Non-pigmented ciliary epithelial cell (primary cell): ENCODE data around the gene OAS1.
A peak's percentile ranks its signal among the peaks of the same experiment; 100 is the strongest.
"Not testable (repeated sequence)": the region's sequence is repeated elsewhere in the genome, so short reads cannot be mapped to it uniquely, and the experiment has no call there.

Experiments
- DNase-seq: peaks from one replicate; pipeline ENCODE4 v3.0.0-alpha.2; 2010; ENCODE audit warnings: low read depth

OAS1 gene

DNA sequence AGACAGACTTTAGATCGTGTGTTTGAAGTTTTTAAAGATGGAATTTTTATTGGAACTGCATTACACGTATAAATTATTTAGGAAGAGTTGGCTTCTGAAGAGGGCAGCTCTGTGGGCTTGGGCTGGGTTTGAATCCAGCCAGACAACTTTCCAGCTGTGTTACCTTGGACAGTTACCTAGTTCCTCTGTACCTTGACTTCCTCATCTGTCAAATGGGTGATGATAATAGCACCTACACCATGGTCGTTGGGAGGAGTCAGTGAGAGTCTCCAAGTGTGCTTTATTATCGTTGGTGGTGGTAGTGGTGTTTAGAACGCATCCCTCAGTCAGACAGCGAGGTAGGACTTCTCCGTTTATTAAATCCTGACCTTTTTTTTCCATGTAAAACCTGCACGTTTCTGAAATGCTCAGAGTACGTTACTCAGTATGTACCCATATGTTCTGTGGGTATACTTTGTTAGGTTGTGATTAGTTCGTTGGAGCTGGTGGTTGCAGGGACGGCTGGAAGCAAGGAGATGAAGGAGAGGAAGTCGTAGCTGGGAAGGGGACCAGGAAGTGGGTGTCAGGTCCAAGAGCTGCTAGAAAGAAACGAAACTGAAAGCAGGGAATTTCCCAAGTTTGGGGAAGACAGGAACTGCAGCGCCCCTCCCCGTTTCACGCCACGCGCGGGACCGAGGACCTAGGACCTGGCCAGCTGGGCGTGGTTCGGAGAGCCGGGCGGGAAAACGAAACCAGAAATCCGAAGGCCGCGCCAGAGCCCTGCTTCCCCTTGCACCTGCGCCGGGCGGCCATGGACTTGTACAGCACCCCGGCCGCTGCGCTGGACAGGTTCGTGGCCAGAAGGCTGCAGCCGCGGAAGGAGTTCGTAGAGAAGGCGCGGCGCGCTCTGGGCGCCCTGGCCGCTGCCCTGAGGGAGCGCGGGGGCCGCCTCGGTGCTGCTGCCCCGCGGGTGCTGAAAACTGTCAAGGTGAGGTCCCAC lies 31.3 kb downstream of the OAS1 start, which contains the start of gene OAS3:
Gene OAS3, plus strand, starts transcription at position 734 of the 979 bp plus-strand sequence. Its CDS starts 57 bp downstream, at position 791.
- DNase-seq = peak; percentile 23

DNA sequence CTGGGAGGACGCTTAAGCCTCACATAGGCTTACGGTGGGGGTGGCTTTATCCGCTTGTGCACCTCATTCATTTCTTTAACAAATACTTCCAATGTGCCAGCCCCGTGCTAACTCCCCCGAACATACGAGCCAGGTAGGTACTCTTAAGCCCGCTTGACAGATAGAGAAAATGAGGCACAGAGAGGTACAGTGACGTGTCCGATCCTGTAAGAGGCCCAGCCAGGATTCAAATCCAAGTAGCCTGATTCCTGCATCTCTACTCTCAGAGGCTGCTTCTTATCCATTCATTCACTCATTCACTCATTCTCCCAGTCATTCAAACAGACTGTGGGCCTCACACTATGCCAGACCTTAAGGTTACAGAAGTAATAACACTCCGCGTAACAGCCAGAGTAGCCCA lies 32.0 kb downstream of the OAS1 start:
- DNase-seq = no peak

DNA sequence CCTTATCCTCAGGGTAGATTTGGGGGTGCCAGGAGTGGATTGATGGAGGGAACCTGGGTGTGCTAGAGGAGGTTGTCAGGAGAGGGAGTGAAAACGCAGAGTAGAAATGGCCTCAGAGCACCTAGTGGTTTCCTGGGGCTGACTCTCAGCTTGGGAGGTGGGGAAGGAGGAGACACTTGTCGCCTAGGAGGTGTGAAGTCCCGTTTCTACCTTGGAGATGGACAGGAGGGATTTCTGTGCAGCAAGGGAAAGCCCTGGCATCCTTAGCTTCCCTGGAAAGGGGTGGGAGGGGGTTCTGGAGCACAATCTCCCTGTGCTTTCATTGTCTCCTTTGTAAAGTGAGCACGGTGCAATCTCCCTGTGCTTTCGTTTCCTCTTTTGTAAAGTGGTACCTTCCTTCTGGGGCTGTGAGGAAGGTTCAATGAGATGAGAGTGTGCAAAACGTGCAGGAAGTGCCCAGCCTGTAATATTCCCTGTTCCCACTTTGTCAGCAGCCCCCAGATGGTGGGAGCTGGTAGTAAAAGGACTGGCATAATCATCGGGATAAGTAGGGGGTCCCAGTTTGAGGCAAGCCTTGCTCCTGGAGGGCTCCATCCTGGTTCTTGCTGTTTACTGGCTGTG lies 33.1 kb downstream of the OAS1 start:
- no peak for DNase-seq

DNA sequence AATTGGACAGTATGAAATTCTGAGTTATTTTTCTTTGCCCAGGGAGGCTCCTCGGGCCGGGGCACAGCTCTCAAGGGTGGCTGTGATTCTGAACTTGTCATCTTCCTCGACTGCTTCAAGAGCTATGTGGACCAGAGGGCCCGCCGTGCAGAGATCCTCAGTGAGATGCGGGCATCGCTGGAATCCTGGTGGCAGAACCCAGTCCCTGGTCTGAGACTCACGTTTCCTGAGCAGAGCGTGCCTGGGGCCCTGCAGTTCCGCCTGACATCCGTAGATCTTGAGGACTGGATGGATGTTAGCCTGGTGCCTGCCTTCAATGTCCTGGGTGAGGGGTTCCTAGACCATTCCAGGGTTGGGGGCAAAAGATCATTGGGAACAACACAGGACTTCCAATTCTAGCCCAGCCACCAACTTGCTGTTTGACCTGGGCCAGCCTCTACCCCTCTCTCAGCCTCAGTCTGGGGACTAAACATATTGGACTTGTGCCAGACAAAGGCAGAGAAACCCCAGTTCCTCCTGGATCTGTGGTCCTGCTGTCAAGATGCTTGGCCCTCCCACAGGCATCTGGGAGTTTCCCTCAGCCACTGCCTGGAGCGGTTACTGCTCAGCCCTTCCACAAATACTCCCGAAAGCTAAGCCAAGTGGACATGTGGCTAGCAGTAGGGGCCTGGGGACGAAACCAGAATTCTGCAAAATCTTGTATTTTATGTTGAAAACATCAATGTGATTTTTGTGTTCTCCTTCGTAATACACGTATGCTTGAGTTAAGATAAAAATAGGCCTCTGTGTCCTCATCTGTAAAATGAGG lies 35.0 kb downstream of the OAS1 start:
- no peak for DNase-seq

DNA sequence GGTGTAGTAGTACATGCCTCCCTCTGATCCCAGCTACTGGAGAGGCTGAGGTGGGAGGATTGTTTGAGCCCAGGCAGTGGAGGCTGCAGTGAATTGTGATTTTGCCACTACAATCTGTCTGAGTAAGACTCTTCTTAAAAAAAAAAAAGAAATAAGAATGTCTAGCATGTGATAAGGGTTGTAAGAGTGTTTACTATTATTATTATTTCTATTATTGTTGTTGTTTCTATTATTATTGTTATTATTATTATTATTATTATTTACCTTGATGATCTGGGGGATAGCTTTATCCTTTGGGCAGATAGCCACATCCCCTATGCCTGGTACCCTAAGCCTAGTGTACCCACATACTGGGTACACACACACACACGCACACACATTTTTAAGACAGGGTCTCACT lies 35.8 kb downstream of the OAS1 start:
- DNase-seq = no peak

DNA sequence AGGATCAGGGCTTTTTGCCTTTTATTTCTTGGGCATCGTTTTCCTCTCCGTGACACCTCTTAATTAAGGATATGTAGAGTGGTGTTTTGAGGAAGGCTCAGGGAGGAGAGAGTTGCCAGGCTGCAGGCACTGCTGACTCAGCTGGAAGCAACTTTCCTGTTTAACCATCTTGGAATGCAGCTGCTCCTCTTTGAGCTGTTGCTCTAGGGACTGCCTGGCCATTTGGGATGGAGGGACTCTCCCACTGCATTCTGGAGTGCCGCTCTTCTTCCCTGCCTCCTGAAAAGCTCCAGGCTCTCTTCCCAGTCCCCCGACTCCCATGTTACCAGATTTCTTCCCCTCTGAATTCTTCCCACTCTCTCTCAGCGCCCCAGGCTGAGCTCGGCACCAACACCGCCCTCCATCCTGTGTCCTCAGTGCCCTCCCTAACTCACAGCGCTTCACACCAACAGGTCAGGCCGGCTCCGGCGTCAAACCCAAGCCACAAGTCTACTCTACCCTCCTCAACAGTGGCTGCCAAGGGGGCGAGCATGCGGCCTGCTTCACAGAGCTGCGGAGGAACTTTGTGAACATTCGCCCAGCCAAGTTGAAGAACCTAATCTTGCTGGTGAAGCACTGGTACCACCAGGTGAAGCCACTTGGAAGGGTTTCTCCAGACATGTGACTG lies 37.4 kb downstream of the OAS1 start:
- DNase-seq = no peak

DNA sequence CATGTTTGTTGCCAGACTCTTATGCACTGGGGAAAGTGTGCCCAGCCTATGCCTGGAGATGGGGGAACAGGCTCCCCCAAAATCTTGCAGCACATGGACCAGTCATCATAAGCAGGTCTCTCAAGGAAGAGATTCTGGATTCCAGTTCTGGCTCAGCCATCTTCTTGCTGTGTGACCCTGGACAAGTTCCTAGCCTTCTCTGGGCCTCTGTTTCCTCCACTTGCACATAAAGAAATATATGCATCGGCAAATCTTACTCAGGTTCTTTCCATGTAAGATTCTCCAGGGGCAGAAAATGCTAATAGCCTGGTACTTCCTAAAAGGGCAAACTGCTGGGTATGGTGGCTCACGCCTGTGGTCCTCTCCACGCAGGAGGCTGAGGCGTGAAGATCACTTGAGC lies 38.8 kb downstream of the OAS1 start:
- no peak for DNase-seq

DNA sequence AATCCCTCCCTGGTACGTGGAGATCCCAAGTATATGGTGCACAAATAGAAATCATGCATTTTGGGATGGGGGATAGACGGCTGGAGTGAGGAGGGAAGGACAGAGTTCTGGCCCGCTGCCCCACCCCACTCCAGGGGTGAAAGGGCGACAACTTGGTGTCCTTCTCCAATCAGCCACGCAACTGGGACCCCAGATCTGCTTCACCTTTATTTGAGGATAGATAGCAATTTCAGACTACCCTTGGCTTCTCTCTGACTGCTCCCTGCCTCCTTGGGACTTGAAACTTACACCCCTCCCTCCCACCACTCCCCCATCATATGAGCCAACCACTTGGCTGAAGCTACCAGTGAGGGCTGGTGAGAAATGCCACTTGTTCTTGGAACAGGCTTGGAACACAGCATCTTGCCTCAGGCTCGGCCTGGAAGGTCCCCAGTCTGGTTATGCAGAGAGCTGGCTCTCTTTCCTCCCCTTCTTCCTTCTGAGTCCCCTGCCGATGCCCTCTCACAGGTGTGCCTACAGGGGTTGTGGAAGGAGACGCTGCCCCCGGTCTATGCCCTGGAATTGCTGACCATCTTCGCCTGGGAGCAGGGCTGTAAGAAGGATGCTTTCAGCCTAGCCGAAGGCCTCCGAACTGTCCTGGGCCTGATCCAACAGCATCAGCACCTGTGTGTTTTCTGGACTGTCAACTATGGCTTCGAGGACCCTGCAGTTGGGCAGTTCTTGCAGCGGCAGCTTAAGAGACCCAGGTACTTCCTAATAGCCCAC lies 39.7 kb downstream of the OAS1 start:
- no peak for DNase-seq

DNA sequence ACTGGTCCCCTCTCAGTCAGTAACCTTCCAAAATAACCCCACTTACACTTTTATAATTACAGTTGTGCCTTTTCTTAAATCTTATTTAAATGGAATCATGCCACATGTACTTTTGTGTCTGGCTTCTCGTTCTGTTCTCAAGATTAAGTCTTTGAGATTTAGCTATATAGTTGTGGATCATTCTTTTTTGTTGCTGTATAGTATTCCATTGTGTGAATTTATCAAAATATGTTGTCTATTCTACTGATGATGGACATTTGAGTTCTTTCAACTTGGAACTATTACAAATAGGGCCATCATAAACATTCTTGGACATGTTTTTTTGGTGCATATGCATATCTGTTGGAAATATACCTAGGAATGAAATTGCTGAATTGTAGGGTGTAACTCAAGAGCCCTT lies 40.6 kb downstream of the OAS1 start:
- no peak for DNase-seq

DNA sequence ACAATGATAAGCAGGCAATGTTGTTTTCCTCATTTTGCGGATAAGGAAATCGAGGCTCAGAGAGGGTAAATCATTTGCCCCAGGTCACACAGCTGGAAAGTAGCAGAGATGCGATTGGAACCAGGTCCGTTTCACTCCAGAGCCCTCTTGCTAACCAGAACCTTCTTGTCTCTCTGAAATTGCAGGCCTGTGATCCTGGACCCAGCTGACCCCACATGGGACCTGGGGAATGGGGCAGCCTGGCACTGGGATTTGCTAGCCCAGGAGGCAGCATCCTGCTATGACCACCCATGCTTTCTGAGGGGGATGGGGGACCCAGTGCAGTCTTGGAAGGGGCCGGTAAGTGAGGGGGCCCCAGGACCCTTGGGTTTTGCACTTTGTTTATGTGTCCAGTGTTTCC lies 41.0 kb downstream of the OAS1 start:
- DNase-seq = no peak

DNA sequence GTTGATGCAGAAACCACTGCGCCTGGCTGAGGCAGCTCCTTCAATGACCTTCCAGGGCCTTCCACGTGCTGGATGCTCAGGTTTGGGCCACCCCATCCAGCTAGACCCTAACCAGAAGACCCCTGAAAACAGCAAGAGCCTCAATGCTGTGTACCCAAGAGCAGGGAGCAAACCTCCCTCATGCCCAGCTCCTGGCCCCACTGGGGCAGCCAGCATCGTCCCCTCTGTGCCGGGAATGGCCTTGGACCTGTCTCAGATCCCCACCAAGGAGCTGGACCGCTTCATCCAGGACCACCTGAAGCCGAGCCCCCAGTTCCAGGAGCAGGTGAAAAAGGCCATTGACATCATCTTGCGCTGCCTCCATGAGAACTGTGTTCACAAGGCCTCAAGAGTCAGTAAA lies 42.0 kb downstream of the OAS1 start:
- no peak for DNase-seq

DNA sequence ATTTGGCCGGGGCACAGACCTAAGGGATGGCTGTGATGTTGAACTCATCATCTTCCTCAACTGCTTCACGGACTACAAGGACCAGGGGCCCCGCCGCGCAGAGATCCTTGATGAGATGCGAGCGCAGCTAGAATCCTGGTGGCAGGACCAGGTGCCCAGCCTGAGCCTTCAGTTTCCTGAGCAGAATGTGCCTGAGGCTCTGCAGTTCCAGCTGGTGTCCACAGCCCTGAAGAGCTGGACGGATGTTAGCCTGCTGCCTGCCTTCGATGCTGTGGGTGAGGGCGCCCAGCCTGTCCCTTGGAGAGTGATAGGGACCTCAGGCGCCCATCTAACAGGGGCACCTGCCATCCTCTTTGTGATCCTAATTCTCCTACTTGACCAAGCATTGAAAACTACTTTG lies 43.9 kb downstream of the OAS1 start:
- DNase-seq = no peak

DNA sequence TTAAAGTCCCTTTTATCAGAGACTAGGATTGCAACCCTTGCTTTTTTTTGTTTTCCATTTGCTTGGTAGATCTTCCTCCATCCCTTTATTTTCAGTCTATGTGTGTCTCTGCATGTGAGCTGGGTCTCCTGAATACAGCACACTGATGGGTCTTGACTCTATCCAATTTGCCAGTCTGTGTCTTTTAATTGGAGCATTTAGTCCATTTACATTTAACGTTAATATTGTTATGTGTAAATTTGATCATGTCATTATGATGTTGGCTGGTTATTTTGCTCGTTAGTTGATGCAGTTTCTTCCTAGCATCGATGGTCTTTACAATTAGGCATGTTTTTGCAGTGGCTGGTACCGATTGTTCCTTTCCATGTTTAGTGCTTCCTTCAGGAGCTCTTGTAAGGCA lies 50.4 kb downstream of the OAS1 start:
- DNase-seq = not testable (repeated sequence)

DNA sequence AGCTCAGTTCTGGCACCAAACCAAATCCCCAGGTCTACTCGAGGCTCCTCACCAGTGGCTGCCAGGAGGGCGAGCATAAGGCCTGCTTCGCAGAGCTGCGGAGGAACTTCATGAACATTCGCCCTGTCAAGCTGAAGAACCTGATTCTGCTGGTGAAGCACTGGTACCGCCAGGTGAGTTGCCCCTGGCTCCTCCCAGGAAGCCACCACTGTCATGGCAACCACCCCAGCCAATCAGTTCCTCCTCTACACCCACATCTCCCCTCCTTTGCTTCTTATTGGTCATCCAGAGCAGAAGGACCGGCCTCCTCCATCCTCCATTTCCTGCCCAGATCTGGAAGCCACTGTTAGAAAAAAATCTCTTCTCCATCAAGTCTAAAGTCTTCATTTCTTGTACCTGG lies 54.3 kb downstream of the OAS1 start:
- DNase-seq = no peak

DNA sequence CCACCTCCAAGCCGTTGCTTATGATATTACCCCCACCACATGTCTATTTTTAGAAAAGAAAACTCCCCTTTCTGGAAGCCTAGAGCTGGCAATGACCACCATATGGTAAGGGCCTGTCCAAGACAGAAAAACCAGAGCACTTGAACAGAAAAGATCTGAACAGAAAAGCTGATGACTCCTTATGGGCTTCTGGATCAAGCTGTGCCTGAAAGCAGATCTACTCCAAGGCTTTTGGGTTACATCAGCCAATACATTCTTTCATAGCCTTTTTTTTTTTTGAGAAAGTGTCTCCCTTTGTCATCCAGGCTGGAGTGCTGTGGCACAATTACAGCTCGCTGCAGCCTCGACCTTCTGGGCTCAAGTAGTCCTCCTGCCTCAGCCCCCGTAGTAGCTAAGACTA lies 54.8 kb downstream of the OAS1 start:
- no peak for DNase-seq

DNA sequence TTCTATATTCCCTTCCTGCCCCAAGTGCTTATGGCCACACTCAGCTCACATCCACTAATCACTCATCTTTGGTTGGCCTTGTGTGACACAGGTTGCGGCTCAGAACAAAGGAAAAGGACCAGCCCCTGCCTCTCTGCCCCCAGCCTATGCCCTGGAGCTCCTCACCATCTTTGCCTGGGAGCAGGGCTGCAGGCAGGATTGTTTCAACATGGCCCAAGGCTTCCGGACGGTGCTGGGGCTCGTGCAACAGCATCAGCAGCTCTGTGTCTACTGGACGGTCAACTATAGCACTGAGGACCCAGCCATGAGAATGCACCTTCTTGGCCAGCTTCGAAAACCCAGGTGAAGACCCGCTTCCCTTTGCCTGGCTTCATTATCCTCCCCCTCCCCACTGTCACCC lies 55.8 kb downstream of the OAS1 start:
- DNase-seq = no peak

DNA sequence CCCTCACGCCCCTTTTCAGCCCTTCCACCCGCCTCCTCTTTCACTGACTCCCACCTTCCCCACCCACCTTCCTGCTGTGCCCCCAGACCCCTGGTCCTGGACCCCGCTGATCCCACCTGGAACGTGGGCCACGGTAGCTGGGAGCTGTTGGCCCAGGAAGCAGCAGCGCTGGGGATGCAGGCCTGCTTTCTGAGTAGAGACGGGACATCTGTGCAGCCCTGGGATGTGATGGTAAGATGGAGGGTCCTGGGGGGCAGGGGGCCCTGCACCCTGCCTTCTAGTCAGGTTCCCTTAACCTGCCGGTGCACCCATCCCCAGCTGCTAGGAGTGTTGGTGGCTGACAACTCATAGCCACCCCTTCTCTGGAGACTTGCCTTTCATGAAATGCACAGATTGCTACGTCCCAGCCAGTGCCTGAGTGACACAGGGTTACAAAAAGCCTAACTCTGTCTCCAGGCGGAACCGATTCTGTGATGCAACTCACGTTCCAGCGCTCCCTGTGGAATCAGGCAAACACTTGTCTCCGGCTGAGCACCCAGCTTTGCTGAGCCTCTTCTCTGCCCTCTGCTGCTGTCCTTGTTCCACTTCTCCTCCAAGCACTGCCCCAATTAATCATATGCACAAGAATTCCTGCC lies 56.6 kb downstream of the OAS1 start:
- no peak for DNase-seq

DNA sequence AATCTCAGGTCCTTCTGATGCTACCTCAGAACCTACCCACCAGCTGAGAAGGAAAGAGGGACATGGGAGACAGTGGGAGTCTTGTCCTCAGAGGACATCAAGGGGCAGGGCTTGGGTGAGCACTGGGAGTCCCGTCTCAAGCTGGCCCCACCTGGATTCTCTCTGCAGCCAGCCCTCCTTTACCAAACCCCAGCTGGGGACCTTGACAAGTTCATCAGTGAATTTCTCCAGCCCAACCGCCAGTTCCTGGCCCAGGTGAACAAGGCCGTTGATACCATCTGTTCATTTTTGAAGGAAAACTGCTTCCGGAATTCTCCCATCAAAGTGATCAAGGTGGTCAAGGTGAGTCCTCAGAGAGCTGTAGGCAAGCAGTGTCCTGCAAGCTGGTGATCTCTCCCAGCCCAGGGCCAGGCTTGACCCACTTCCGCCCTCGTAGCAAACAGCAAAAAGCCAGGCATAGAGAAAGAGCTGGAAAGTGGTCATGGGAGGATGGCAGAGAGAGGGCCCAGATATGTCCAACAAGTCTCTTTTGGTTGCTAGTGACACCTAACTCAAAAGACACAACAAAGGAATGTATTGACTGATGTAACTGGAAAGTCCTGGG lies 57.4 kb downstream of the OAS1 start:
- DNase-seq = no peak

DNA sequence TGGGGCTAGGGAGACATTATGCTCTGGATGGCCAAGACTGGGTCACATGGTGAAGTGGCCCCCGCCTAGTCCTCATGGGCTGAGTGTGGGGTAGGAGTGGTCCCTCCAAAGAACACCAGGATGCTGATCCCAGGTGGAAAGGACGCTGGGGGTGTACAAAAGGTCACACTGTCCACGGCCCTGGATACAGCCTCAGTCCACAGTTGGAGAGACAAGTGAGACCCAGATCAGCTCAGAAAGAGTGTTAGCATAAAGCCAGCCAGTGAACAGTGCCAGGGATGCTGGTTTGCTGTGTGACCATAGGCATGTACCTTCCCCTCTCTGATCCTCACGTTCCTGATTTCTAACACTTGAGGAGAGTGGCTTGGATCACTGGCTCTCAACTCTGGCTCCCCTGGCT lies 58.2 kb downstream of the OAS1 start:
- no peak for DNase-seq

DNA sequence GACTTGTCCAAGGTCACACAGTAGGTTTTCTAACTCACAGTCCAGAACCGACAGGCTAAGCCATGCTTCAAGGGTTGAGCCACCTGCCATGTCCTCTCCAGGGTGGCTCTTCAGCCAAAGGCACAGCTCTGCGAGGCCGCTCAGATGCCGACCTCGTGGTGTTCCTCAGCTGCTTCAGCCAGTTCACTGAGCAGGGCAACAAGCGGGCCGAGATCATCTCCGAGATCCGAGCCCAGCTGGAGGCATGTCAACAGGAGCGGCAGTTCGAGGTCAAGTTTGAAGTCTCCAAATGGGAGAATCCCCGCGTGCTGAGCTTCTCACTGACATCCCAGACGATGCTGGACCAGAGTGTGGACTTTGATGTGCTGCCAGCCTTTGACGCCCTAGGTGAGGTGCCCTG lies 58.9 kb downstream of the OAS1 start:
- no peak for DNase-seq
